ENCODE data around the gene EBNA1BP2. TPM values are rescaled to one million over a fixed set of nuclear protein-coding genes. Genes with fewer than 3 reads are reported as not detected.

EBNA1BP2 gene
- total and polyA plus RNA-seq, 2 experiments from 2014 or later, result 48.2 to 65.0 TPM

GRCh38 chr1:43207229-43207853, 35.3 kb upstream of the EBNA1BP2 start:
- Histone ChIP-seq H3K4me3 (no peak overlapping the region), H3K36me3 (no peaks in the 10 kb centered on the region), H3K27ac (peak overlapping the region; percentile 95), H3K27me3 (no peaks in the 10 kb centered on the region), H3K9me3 (ENCODE audit: low read depth) (no peaks in the 10 kb centered on the region), H3K4me1 (ENCODE audit: low read depth) (peaks cover 14% of the 10 kb centered on the region)
- DNase-seq (ENCODE audit: low read depth in 1 of 2, low spot score in 1 of 2), result peak in 1 of 2 donors; percentile 81
- TF ChIP-seq CTCF (IDR thresholded peaks at IDR 0.05; ENCODE audit: low read depth, low read length), result no peak

GRCh38 chr1:43206600-43207228, 34.6 kb upstream of the EBNA1BP2 start:
- Histone ChIP-seq H3K27ac (peak overlapping the region; percentile 95), H3K9me3 (ENCODE audit: low read depth) (no peaks in the 10 kb centered on the region), H3K4me1 (ENCODE audit: low read depth) (peaks cover 14% of the 10 kb centered on the region), H3K27me3 (no peaks in the 10 kb centered on the region), H3K4me3 (no peak overlapping the region), H3K36me3 (no peaks in the 10 kb centered on the region)
- no peak for TF ChIP-seq CTCF (IDR thresholded peaks at IDR 0.05; ENCODE audit: low read depth, low read length)
- peak; percentile 73 to 97 for DNase-seq (ENCODE audit: low read depth in 1 of 2, low spot score in 1 of 2)

- no peaks in the 10 kb centered on the region for H3K27me3 ChIP-seq
- H3K27ac ChIP-seq, result peak overlapping the region; percentile 95
- no peaks in the 10 kb centered on the region for H3K9me3 ChIP-seq (ENCODE audit: low read depth)
- no peak overlapping the region for H3K4me3 ChIP-seq
- peak in 1 of 2 donors; percentile 38 for DNase-seq (ENCODE audit: low read depth in 1 of 2, low spot score in 1 of 2)
- H3K36me3 ChIP-seq, result no peaks in the 10 kb centered on the region
- TF ChIP-seq CTCF (IDR thresholded peaks at IDR 0.05; ENCODE audit: low read depth, low read length), result no peak
- peaks cover 14% of the 10 kb centered on the region for H3K4me1 ChIP-seq (ENCODE audit: low read depth)
Measured at GRCh38 chr1:43205671-43206070, 33.6 kb upstream of the EBNA1BP2 start.

GRCh38 chr1:43204394-43204793, 32.3 kb upstream of the EBNA1BP2 start:
- Histone ChIP-seq H3K4me3 (no peak overlapping the region), H3K4me1 (ENCODE audit: low read depth) (peaks cover 14% of the 10 kb centered on the region), H3K27ac (no peak overlapping the region), H3K27me3 (no peaks in the 10 kb centered on the region), H3K9me3 (ENCODE audit: low read depth) (no peaks in the 10 kb centered on the region), H3K36me3 (no peaks in the 10 kb centered on the region)
- TF ChIP-seq CTCF (IDR thresholded peaks at IDR 0.05; ENCODE audit: low read depth, low read length), result no peak
- DNase-seq (ENCODE audit: low read depth in 1 of 2, low spot score in 1 of 2), result no peak

- Histone ChIP-seq H3K9me3 (ENCODE audit: low read depth) (no peaks in the 10 kb centered on the region), H3K27me3 (no peaks in the 10 kb centered on the region), H3K4me1 (ENCODE audit: low read depth) (peaks cover 14% of the 10 kb centered on the region), H3K4me3 (no peak overlapping the region), H3K27ac (no peak overlapping the region), H3K36me3 (no peaks in the 10 kb centered on the region)
- TF ChIP-seq CTCF (IDR thresholded peaks at IDR 0.05; ENCODE audit: low read depth, low read length), result no peak
- DNase-seq (ENCODE audit: low read depth in 1 of 2, low spot score in 1 of 2), result no peak
Measured at GRCh38 chr1:43203859-43204258, 31.8 kb upstream of the EBNA1BP2 start.
